NAMALWA (cell line): ENCODE measurements around the gene RICTOR.
"Not testable (repeated sequence)": the region's sequence is repeated elsewhere in the genome, so short reads cannot be mapped to it uniquely, and the experiment has no call there.

Experiments used
- DNase-seq: peaks from one replicate; pipeline ENCODE4 v3.0.0-alpha.2; 2015; ENCODE audit warnings: low spot score

The RICTOR gene

DNA sequence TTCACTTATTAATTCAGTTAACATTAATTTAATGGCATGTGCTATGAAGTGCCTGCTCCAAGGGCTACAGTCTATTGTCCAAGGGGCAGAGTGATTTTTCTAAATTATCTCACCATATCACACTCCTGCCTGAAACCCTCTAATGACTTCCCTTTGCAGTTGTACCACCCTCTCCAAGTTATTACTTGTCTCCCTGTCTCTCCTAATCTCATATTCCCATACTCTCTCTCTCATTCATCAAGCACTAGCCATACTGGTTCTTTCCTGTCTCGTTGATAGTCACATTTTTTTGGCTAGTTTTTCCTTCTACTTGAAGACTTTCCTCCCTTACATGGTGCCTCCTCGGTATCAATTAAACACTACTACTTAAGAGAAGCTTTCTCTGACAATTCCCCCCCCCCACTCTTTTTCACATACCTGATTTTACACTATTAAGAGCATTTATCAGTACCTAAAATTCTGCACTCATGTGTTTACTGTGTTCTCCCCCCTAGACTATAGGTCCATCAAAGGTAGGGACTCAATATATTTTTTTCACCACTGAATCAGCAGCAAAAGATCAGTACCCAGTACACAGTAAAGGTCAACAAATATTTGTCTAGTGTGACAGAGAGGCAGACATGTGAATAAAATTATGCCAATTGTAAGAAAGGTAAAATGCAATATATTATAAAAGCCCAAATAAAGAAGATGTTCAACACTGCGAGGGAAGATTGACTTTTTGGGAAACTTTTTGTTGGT, 19.0 kb downstream of the RICTOR start:
- no peak for DNase-seq

DNA sequence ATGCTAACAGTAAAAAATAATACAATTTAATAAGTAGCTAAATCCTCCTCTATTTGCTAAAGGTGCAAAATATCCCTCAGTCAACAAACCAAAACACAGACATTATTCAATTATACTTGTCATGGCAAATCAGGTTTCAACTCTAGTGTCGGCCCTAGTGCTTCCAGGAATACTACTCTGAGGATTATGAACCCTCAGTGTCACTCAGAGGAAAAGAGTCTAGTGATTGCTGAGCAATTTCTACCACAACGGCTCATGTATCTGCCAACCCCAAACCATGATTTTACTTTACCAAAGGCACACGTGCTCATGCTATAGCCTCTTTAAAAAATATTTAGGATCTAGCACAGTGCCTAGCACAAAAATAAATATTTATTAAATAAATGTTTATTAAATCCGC, 21.0 kb downstream of the RICTOR start:
- DNase-seq = no peak

DNA sequence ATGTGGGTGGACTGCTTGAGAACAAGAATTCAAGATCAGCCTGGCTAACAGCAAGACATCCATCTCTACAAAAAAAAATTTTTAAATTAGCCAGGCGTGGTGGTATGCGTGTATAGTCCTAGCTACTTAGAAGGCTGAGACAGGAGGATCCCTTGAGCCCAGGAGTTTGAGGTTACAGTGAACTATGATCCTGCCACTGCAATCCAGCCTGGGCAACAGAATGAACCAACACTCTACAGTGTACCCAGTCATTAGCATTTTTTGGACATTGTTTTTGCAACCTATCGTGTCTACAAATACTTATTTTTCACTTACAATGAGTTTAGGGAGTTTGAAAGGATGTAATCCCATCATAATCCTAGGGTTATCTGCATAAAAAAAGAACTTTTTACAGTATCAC, 22.1 kb downstream of the RICTOR start:
- DNase-seq = no peak

DNA sequence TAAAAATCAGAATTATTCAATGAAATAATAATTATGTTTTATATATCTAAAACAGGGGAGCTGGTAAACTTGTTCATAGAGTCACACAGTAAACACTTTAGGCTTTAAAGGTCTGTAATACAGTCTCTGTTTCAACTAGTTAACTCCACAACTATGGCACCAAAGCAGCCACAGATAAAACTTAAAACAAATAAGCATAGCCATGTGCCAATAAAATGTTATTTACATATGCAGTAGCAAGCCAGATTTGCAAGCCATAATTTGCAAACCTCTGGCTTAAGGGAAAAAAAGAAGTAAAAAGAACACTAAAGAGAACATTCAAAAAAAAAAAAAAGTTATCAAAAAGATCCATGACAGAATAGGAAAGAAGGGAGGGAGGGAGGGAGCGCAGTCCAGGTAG, 24.9 kb downstream of the RICTOR start:
- no peak for DNase-seq

DNA sequence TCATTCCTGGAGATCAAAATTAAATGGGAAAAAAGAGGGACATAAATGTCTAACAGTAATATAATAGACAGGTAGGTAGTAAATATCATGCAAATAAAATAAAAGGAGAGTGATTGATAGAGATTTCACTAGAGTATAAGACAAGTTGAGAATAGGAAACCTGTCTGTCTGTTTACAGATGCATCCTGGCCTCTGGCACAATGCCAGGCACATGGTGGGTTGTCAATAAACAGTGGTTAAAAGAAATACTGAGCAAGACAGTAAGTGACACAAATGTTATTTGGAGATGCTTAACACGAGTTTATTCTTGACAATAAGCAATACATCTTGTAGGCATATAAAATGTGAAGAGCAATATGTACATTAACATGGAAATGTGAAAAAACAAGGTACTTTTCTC, 33.3 kb downstream of the RICTOR start:
- DNase-seq = no peak

DNA sequence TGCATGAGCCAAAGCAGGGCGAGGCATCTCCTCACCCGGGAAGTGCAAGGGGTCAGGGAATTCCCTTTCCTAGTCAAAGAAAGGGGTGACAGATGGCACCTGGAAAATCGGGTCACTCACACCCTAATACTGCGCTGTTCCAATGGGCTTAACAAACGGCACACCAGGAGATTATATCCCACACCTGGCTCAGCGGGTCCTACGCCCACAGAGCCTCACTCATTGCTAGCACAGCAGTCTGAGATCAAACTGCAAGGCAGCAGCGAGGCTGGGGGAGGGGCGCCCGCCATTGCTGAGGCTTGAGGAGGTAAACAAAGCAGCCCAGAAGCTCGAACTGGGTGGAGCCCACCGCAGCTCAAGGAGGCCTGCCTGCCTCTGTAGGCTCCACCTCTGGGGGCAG, 39.7 kb downstream of the RICTOR start:
- not testable (repeated sequence) for DNase-seq

DNA sequence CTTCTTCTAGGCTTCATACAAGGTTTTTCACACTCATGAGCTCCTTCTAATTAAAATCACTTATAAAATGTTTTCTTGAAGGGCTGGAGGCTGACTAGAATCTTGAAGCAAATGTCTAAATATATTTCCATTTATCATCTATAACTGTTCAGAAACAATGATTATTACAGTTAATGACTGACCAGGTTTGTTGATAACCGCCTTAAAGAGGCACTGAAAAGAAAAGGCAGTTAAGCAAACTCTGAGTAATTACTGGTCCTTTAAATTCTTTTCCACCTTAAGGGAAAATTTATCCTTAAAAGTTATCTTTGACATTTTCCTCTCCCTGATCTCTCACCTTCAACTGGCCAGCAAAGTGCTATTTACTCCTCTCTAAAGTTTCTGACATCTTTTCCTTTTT, 43.2 kb downstream of the RICTOR start:
- DNase-seq = no peak

DNA sequence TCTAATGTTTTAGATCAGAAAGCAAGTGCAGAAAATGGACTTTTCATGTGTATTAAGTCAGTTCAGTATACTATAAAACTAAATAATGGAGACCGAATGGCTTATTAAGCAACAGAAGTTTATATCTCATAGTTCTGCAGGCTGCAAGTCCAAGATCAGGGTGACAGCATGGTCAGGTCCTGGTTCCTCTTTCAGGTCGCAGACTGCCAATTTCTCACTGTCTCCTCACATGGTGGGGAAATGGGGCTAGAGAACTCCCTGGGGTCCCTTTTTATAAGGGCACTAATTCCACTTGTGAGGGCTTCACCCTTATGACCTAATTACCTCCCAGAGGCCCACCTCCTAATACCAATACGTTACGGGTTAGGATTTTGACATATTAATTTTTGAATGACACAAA, 48.7 kb downstream of the RICTOR start:
- DNase-seq = no peak

DNA sequence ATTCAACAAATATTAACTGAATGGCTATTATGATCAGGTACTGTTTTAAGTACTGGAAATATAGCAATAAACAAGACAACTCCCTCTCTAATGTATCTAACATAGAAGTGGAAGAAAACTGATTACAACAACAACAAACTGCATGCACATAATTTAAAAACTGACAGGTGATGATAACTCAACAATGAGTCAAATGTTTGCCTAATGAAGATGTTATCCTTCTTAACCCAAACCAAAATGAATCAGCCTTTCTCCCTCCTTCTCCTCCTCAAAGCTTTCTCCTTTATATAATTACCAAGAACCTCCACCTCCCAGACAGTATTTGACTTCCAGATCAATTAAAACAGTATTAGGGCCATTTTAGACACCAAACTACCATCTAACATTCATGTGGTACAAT, 49.3 kb downstream of the RICTOR start:
- DNase-seq = no peak

DNA sequence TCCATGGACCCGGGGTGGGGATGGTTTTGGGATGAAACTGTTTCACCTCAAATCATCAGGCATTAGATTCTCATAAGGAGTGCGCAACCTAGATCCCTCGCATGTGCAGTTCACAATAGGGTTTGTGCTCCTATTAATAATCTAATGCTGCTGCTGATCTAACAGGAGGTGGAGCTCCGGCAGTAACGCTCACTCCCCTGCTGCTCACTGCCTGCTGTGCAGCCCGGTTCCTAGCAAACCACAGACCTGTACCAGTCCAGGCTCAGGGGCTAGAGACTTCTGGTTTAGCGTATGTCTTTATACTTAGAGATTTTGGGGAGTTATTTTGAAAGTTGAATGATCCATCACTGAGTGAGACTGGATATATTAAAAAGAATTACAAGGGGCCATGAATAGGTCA, 50.2 kb downstream of the RICTOR start:
- DNase-seq = no peak

DNA sequence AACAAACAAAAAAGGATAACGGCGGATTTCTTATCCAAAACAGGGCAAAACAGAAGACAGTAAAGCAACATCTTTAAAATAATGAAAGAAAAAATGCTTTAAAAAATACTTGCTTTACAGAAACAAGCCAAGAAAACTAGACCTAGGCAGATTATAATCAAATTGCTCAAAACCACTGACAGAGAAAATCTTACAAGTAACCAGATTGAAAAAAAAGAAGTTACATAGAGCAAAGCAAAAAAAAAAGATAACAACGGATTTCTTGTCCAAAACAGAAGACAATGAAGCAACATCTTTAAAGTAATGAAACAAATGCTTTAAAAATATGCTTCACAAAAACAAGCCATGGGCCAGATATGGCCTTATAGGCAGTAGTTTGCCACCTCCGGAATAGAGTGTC, 51.1 kb downstream of the RICTOR start:
- DNase-seq = no peak

DNA sequence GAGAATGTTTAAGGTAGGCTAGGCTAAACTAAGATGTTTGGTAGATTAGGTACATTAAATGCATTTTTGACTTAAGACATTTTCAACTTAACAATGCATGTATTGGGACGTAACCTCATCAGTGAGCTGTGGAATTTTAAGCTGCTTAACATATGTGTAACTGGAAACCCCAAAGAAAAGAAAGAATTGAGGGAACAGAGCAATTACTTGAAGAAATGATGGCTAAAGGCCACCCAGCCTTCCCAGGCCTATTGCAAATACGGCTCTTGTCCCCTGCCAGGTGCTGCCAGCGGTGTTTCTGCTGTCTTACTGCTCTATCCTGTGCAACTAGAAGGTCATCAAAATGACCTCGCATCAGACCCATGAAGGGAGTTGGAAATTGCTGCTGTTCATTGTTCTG, 52.0 kb downstream of the RICTOR start:
- no peak for DNase-seq

DNA sequence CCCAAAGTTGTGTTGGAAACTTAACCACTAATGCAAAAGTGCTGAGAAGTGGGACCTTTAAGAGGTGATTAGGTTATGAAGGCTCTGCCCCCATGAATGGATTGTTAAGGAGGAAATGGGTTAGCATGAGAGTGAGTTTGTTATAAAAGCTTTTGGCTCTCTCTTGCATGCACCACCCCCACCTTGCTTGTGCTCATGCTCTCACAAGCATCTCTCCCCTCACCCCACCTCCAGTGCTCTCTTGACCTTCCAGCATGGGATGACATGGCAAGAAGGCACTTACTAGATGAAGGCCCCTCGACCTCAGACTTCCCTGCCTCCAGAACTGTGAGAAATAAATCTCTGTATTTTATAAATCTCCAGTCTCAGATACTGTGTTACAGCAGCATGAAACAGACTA, 52.8 kb downstream of the RICTOR start:
- DNase-seq = no peak

DNA sequence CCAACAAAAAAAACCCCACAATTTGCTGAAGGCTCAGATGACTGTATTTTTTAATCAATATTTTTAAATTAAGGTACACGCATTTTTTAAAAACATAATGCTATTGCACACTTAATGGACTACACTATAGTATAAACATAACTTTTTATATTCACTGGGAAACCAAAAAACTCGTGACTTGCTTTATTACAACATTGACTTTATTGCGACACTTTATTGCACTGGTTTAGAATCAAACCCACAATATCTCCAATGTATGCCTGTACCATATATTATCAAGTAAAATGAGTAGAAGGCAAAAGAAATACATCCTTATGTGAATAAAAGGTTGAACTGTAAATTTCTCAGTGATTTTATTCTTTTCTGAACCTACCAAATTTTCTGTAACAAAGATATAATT, 53.7 kb downstream of the RICTOR start:
- no peak for DNase-seq

DNA sequence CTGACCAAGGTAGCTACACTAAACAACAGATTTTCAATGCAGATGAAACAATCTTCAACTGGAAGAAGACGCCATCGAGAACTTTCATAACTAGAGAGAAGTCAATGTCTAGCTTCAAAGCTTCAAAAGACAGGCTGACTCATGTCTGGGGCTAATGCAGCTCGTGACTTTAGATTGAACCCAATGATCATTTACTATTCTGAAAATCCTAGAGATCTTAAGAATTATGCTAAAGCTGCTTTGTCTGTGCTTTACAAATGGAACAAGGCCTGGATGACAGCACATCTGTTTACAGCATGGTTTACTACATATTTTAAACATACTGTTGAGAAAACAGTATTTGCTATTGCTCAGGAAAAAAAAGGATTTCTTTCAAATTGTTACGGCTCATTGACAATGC, 54.9 kb downstream of the RICTOR start:
- no peak for DNase-seq

DNA sequence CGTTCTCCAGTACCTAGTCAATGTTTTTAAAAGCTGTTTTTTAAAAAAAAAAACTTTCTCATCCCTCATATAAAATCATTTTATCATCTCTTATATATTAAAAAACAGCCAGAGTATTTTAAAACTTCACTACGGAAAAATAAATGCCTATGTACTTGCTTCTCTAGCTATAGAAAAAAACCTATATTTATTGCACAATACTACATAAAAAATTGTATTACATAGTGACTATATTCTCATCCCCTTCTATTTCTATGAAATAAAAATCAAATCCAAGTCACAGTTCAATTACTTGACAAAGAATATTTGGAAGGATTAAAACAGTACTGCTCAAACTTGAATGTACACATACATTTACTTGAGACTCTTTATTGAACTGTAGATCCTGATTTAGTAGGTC, 56.7 kb downstream of the RICTOR start:
- no peak for DNase-seq

DNA sequence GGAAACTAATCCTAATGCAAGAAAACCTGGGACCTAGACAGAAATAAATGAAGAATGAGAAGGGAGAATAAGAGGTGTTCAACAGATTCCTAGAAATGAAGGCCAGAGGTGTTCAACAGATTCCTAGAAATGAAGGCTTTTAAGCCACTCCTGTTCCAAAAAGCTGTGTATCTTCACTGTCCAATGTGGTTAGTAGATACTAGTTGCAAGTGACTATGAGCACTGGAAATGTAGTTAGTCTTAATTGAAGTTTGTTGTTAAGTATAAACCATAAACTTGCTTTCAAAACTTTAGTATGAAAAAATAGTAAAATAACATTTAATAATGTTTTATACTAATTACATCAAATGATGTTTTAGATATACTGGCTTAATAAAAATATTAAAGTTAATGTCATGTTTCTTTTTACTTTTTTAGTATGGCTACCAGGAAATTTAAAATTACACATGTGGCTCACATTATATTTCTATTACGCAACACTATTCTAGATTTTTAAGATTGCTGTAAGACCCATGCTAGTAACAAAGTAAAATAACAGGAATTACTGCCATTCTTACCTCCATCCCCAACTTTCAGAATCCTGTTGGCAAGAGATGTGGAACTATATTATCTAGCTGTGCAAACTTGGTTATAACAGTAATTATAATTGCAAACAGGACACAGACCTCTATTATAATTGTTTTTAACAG, 57.5 kb downstream of the RICTOR start:
- no peak for DNase-seq

DNA sequence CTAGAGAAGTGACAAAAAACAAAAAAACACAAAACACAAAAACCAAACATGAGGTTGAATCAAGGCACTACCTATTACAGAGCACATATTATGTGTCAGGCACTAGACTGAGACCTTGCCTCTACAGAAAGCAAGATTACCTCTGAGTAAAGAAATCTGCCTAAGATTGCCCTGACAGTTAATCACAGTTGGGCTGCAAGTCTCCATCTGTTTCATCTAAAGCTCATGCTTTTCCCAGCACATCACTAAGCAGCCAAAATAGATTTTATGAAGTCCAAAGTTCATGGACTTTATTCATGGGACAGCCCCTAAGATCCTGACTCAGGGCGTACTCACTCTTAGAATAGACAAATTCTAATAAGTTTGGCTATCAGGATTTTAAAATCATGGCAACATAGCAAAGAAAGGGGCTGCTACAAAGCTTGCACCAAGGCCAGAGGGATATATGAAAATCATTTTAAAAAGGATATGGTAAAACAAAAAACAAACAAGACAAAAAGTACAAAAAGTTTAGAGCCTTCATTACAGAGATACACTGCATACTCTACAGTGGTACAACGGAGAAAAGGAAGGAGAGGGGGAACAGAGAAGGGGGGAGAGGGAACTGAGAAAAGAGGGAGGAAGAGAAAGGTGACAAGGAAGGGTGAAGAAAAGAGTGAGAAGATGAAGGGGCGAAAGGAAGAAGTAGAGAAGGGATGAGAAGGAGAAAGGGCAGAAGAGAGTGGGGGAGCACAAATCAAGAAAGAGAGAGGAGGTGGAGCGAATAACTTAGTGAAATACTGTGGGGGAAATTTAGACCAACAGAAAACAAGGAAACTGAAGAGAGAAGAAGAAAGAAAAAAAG, 58.2 kb downstream of the RICTOR start:
- no peak for DNase-seq

DNA sequence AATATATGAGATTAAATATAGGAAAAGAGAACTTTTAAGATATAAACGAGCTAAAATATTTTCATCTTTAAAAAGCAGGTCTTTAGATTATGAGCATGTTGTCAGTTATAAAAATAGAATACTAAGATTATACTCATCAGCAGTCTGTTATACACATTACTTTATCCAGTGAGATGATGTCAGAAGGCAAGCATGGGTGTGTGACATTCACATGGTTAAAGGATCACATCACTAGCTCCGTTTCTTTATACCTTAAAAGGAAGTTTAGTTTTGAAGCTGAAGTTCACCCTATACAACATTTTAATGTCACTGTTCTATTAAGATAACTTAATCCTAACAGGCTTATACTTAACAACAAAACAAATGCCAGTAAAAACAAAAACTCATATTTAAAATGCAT, 59.6 kb downstream of the RICTOR start:
- DNase-seq = no peak

DNA sequence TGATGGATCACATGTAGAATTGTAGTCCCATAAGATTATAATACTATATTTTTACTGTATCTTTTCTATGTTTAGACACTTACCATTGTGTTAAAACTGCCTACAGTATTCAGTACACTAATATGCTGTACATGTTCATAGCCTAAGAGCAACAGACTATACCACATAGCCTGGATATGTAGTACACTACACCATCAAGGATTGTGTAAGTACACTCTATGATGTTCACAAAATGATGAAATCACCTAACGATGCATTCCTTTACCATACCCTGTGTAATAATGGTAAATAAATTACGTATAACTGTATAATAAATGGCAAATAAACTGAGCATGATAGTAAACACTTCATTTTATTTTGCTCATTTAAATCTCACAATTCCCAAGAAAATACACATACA, 60.3 kb downstream of the RICTOR start:
- DNase-seq = no peak

DNA sequence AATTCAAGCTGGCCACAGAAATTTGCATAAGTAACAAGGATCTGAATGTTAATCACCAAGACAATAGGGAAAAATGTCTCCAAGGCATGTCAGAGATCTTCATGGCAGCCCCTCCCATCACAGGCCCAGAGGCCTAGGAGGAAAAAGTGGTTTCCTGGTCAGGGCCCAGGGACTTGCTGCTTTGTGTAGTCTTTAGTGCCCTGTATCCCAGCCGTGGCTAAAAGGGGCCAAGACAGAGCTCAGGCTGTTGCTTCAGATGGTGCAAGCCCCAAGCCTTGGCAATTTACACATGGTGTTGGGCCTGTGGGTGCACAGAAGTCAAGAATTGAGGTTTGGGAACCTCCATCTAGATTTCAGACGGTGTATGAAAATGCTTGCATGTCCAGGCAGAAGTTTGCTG, 63.2 kb downstream of the RICTOR start:
- DNase-seq = not testable (repeated sequence)

DNA sequence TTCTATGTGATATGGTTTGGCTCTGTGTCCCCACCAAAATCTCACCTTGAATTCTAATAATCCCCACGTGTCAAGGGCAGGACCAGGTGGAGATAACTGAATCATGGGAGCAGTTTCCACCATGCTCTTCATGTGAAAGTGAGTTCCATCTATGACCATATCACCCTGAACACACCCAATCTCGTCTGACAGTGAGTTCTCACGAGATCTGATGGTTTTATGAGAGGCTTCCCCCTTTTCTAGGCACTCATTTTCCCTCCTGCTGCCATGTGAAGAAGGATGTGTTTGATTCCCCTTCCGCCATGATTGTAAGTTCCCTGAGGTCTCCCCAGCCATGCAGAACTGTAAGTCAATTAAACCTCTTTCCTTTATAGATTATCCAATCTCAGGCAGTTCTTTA, 64.2 kb downstream of the RICTOR start:
- DNase-seq = no peak

DNA sequence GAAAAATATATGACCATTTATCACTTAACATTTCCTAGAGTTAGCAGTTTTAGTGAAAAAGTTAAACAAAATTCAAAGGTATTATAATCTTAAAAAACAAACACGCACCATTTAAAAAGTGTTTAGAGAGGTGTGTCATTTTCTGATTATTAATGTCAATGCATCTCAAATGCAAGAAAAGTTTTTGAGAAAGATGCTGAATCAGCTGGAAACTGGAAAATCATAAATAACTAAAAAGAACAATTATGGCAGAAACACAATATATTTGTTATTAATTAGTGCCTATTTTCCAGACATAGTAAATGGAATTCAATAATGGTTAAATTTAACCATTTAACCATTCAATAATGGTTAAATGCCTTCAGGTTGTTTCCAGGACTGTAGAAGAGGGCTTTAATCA, 64.9 kb downstream of the RICTOR start:
- no peak for DNase-seq
